Trophoblast cell (in vitro differentiated cells and primary cell): ENCODE results near the gene PPP1R14B.
"Not testable (repeated sequence)": the region's sequence is repeated elsewhere in the genome, so short reads cannot be mapped to it uniquely, and the experiment has no call there.

Source experiments
- DNase-seq, 2 donors: peaks; one replicate each; pipeline ENCODE4 v3.0.0-alpha.2; 2016
- H2AFZ ChIP-seq: 2 replicates; pipeline ENCODE4 v1.6.1; 2013; ENCODE audit warnings: low read length, moderate library complexity, mild to moderate bottlenecking; ENCODE audit not compliant: insufficient read depth, poor library complexity
- H2AK5ac ChIP-seq: 2 replicates; pipeline ENCODE4 v1.6.1; 2013; ENCODE audit warnings: mild to moderate bottlenecking, low read length
- H2BK120ac ChIP-seq: 2 replicates; pipeline ENCODE4 v1.6.1; 2013; ENCODE audit warnings: low read length, mild to moderate bottlenecking, moderate library complexity; ENCODE audit not compliant: insufficient read depth, poor library complexity
- H2BK12ac ChIP-seq: 2 replicates; pipeline ENCODE4 v1.6.1; 2013; ENCODE audit warnings: mild to moderate bottlenecking, low read length, moderate library complexity
- H2BK5ac ChIP-seq: 2 replicates; pipeline ENCODE4 v1.6.1; 2013; ENCODE audit warnings: low read length, low read depth, moderate library complexity, mild to moderate bottlenecking; ENCODE audit not compliant: poor library complexity
- H3K14ac ChIP-seq: 2 replicates; pipeline ENCODE4 v1.6.1; 2013; ENCODE audit warnings: mild to moderate bottlenecking, low read length
- H3K18ac ChIP-seq: 2 replicates; pipeline ENCODE4 v1.6.1; 2013; ENCODE audit warnings: mild to moderate bottlenecking, low read length
- H3K23ac ChIP-seq: 2 replicates; pipeline ENCODE4 v1.6.1; 2013; ENCODE audit warnings: low read length
- H3K27ac ChIP-seq: 2 replicates; pipeline ENCODE4 v1.5.1; 2013; ENCODE audit warnings: low read depth, mild to moderate bottlenecking, inconsistent platforms, low read length, moderate library complexity
- H3K27me3 ChIP-seq: 2 replicates; pipeline ENCODE4 v1.6.1; 2013; ENCODE audit warnings: inconsistent platforms, mild to moderate bottlenecking, low read length, moderate library complexity; ENCODE audit not compliant: insufficient read depth
- H3K36me3 ChIP-seq, 2 experiments: 1 replicate in 1 of 2; 2 replicates in 1 of 2; pipeline ENCODE4 v1.6.1; 2013; ENCODE audit warnings: low read length in 2 of 2, mild to moderate bottlenecking in 2 of 2, moderate library complexity in 1 of 2; ENCODE audit not compliant: insufficient read depth in 2 of 2, control insufficient read depth in 1 of 2
- H3K4ac ChIP-seq: 2 replicates; pipeline ENCODE4 v1.6.1; 2013; ENCODE audit warnings: low read depth, mild to moderate bottlenecking, low read length, moderate library complexity
- H3K4me1 ChIP-seq, 2 experiments: 1 replicate in 1 of 2; 2 replicates in 1 of 2; pipeline ENCODE4 v1.6.1; 2013; ENCODE audit warnings: low read length in 2 of 2, mild to moderate bottlenecking in 2 of 2, moderate library complexity in 1 of 2; ENCODE audit not compliant: insufficient read depth in 2 of 2, control insufficient read depth in 1 of 2
- H3K4me2 ChIP-seq: 2 replicates; pipeline ENCODE4 v1.6.1; 2013; ENCODE audit warnings: inconsistent platforms, mild to moderate bottlenecking, low read length, moderate library complexity
- H3K4me3 ChIP-seq: 2 replicates; pipeline ENCODE4 v1.5.1; 2013; ENCODE audit warnings: mild to moderate bottlenecking, low read depth, low read length, inconsistent platforms
- H3K79me1 ChIP-seq: one replicate; pipeline ENCODE4 v1.6.1; 2013; ENCODE audit warnings: low read length
- H3K79me2 ChIP-seq: 2 replicates; pipeline ENCODE4 v1.6.1; 2013; ENCODE audit warnings: low read length, mild to moderate bottlenecking; ENCODE audit not compliant: control insufficient read depth, insufficient read depth, poor library complexity
- H3K9ac ChIP-seq: 2 replicates; pipeline ENCODE4 v1.6.1; 2013; ENCODE audit warnings: mild to moderate bottlenecking, low read length
- H3K9me3 ChIP-seq: 2 replicates; pipeline ENCODE4 v1.6.1; 2013; ENCODE audit warnings: low read depth, mild to moderate bottlenecking, control low read depth, inconsistent platforms, low read length; ENCODE audit not compliant: insufficient read depth
- H4K12ac ChIP-seq: 2 replicates; pipeline ENCODE4 v1.6.1; 2013; ENCODE audit warnings: low read depth, mild to moderate bottlenecking, low read length, moderate library complexity
- H4K8ac ChIP-seq: 2 replicates; pipeline ENCODE4 v1.6.1; 2013; ENCODE audit warnings: low read depth, mild to moderate bottlenecking, low read length, moderate library complexity
- H4K91ac ChIP-seq: one replicate; pipeline ENCODE4 v1.6.1; 2013; ENCODE audit warnings: low read depth, mild to moderate bottlenecking, low read length, moderate library complexity
- WGBS: extraction: QIAGEN DNeasy Blood & Tissue Kit; methylation state at CpG from one replicate; pipeline ENCODE4 v1.1.7; 2013; ENCODE audit warnings: missing lambda C conversion rate; ENCODE audit not compliant: insufficient read length, insufficient coverage; ENCODE audit errors: extremely low coverage; 5-methylcytosine and 5-hydroxymethylcytosine counted together

The PPP1R14B gene

GRCh38 chr11:64248578-64248977, 1.8 kb upstream of the PPP1R14B start:
- Histone ChIP-seq H3K23ac (no peak overlapping the region), H3K4ac (no peak overlapping the region), H2AFZ (no peak overlapping the region), H3K79me1 (peaks cover 38% of the 10 kb centered on the region), H2BK120ac (no peak overlapping the region), H3K9me3 (peaks cover 4% of the 10 kb centered on the region), H2BK5ac (no peak overlapping the region), H3K27ac (no peak overlapping the region), H3K4me1 (peaks cover 16 to 26% of the 10 kb centered on the region in 2 experiments), H3K4me2 (no peak overlapping the region), H3K36me3 (peaks cover 12 to 20% of the 10 kb centered on the region in 2 experiments), H4K91ac (no peak overlapping the region), H2AK5ac (no peak overlapping the region), H4K12ac (no peak overlapping the region), H3K18ac (no peak overlapping the region), H3K79me2 (peaks cover 24% of the 10 kb centered on the region), H3K27me3 (no peaks in the 10 kb centered on the region), H3K4me3 (no peak overlapping the region), H4K8ac (no peak overlapping the region), H2BK12ac (peak overlapping the region; percentile 6), H3K14ac (no peak overlapping the region), H3K9ac (no peak overlapping the region)
- WGBS: no CpG with 5 or more reads among the region's 7 CpGs
- no peak for DNase-seq

- DNase-seq: no peak
- Histone ChIP-seq H3K79me1 (peaks cover 38% of the 10 kb centered on the region), H2AFZ (peak overlapping the region; percentile 63), H3K9me3 (peaks cover 4% of the 10 kb centered on the region), H3K27me3 (no peaks in the 10 kb centered on the region), H3K27ac (peak overlapping the region; percentile 50), H4K12ac (peak overlapping the region; percentile 78), H2BK120ac (peak overlapping the region; percentile 64), H2BK12ac (peak overlapping the region; percentile 11), H3K4me3 (peak overlapping the region; percentile 55), H4K8ac (peak overlapping the region; percentile 91), H3K79me2 (peaks cover 26% of the 10 kb centered on the region), H3K4me2 (peak overlapping the region; percentile 72), H3K14ac (peak overlapping the region; percentile 48), H3K23ac (no peak overlapping the region), H2AK5ac (peak overlapping the region; percentile 32), H4K91ac (peak overlapping the region; percentile 90), H2BK5ac (peak overlapping the region; percentile 23), H3K36me3 (peaks cover 19 to 23% of the 10 kb centered on the region in 2 experiments), H3K18ac (peak overlapping the region; percentile 16), H3K9ac (peak overlapping the region; percentile 65), H3K4me1 (peaks cover 21 to 33% of the 10 kb centered on the region in 2 experiments), H3K4ac (peak overlapping the region; percentile 40)
- no CpG with 5 or more reads among the region's 31 CpGs for WGBS
Observed at GRCh38 chr11:64247729-64248531, 1.2 kb upstream of the PPP1R14B start.

- peak overlapping the region; percentile 87 for H3K27ac ChIP-seq
- not testable (repeated sequence) for H2AFZ ChIP-seq, H2BK12ac ChIP-seq, H4K12ac ChIP-seq, H2AK5ac ChIP-seq, DNase-seq, H3K23ac ChIP-seq, H3K4ac ChIP-seq, H3K18ac ChIP-seq, H2BK120ac ChIP-seq, H3K9me3 ChIP-seq, H3K27me3 ChIP-seq
- peak overlapping the region; percentile 92 for H3K9ac ChIP-seq
- peak overlapping the region; percentile 23 for H2BK5ac ChIP-seq
- no CpG with 5 or more reads among the region's 43 CpGs for WGBS
- H4K8ac ChIP-seq: peak overlapping the region; percentile 58
- peak overlapping the region; percentile 75 for H4K91ac ChIP-seq
- peaks cover 24 to 36% of the 10 kb centered on the region in 2 experiments for H3K4me1 ChIP-seq
- H3K14ac ChIP-seq: peak overlapping the region; percentile 78
- peaks cover 28% of the 10 kb centered on the region for H3K79me2 ChIP-seq
- H3K4me3 ChIP-seq: peak overlapping the region; percentile 97
- H3K79me1 ChIP-seq: peaks cover 40% of the 10 kb centered on the region
- H3K36me3 ChIP-seq: peaks cover 19 to 26% of the 10 kb centered on the region in 2 experiments
- peak overlapping the region; percentile 73 for H3K4me2 ChIP-seq
Observed at GRCh38 chr11:64246621-64246870, 197 bp downstream of the PPP1R14B start.

- peak overlapping the region; percentile 78 for H3K14ac ChIP-seq
- H4K8ac ChIP-seq: peak overlapping the region; percentile 58
- H3K23ac ChIP-seq: peak overlapping the region; percentile 50
- peaks cover 4% of the 10 kb centered on the region for H3K9me3 ChIP-seq
- peak overlapping the region; percentile 73 for H3K4me2 ChIP-seq
- peak overlapping the region; percentile 41 for H2AFZ ChIP-seq
- H2BK12ac ChIP-seq: peak overlapping the region; percentile 1
- no peaks in the 10 kb centered on the region for H3K27me3 ChIP-seq
- WGBS: no CpG with 5 or more reads among the region's 46 CpGs
- H3K4ac ChIP-seq: peak overlapping the region; percentile 89
- peaks cover 24 to 35% of the 10 kb centered on the region in 2 experiments for H3K4me1 ChIP-seq
- peak overlapping the region; percentile 50 for H2BK120ac ChIP-seq
- H3K4me3 ChIP-seq: peak overlapping the region; percentile 97
- peaks cover 39% of the 10 kb centered on the region for H3K79me1 ChIP-seq
- H3K36me3 ChIP-seq: peaks cover 19 to 26% of the 10 kb centered on the region in 2 experiments
- peak overlapping the region; percentile 87 for H3K27ac ChIP-seq
- H4K91ac ChIP-seq: peak overlapping the region; percentile 75
- H3K79me2 ChIP-seq: peaks cover 28% of the 10 kb centered on the region
- peak overlapping the region; percentile 92 for H3K9ac ChIP-seq
- DNase-seq: peak; percentile 97 to 100
- peak overlapping the region; percentile 60 for H2AK5ac ChIP-seq
- peak overlapping the region; percentile 56 for H4K12ac ChIP-seq
- peak overlapping the region; percentile 23 for H2BK5ac ChIP-seq
- peak overlapping the region; percentile 52 for H3K18ac ChIP-seq
Observed at GRCh38 chr11:64245797-64246620, 734 bp downstream of the PPP1R14B start.
